ENCODE measurements around the gene SCAF8. TPM values are rescaled to one million over a fixed set of nuclear protein-coding genes. Genes with fewer than 3 reads are reported as not detected.
"Not testable (repeated sequence)": the region's sequence is repeated elsewhere in the genome, so short reads cannot be mapped to it uniquely, and the experiment has no call there.

Gene SCAF8
- total RNA-seq, 5 donors from 2014 or later (not counting 1 experiment from before 2014, with no cell fraction given), result 53.1 to 61.1 (median 55.2) TPM

DNA sequence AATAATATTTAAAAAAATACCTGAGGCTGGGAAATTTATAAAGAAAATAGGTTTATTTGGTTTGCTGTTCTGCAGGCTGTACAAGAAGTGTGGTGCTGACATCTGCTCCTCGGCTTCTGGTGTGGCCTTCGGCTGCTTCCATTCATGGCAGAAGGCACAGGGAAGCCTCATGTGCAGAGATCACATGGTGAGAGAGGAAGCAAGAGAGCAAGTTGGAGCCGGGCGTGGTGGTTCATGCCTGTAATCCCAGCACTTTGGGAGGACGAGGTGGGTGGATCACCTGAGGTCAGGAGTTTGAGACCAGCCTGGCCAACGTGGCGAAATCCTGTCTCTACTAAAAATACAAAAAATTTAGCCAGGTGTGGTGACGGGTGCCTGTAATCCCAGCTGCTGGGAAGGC is 16.9 kb upstream of the SCAF8 start:
- H3K4me3 ChIP-seq (ENCODE audit: control insufficient read depth in 1 of 2, extremely low read depth in 1 of 2, low read length in 1 of 2); H3K27ac ChIP-seq (ENCODE audit: low read length); H3K27ac Mint-ChIP-seq; H3K36me3 Mint-ChIP-seq; H3K27me3 ChIP-seq (replicated peaks in 1 of 2; ENCODE audit: control insufficient read depth in 2 of 2, extremely low read depth in 1 of 2, insufficient read depth in 2 of 2, low read length in 1 of 2); ATAC-seq (replicated peaks in 1 of 4); H3K4me1 Mint-ChIP-seq; H3K36me3 ChIP-seq (ENCODE audit: control insufficient read depth in 2 of 2, extremely low read depth in 1 of 2, insufficient read depth in 1 of 2, low read length in 1 of 2); POLR2A ChIA-PET; H3K9me3 ChIP-seq; DNase-seq; H3K4me1 ChIP-seq (ENCODE audit: control insufficient read depth in 1 of 2, extremely low read depth in 1 of 2, insufficient read depth in 2 of 2, low read length in 2 of 2); H3K27me3 Mint-ChIP-seq; H3K4me3 Mint-ChIP-seq: not testable (repeated sequence)
- CTCF ChIA-PET, result interaction anchor here in 1 of 2 donors (0.5 kb wide), 1 partner anchor 86 kb away, joined by 4 read pairs; no protein-coding TSS in a partner anchor
- WGBS (ENCODE audit: insufficient coverage), result 98% methylated on average over 3 of the region's 8 CpGs
- peaks cover 4 to 10% (median 4%) of the 10 kb centered on the region in 3 donors for H3K9me3 Mint-ChIP-seq

DNA sequence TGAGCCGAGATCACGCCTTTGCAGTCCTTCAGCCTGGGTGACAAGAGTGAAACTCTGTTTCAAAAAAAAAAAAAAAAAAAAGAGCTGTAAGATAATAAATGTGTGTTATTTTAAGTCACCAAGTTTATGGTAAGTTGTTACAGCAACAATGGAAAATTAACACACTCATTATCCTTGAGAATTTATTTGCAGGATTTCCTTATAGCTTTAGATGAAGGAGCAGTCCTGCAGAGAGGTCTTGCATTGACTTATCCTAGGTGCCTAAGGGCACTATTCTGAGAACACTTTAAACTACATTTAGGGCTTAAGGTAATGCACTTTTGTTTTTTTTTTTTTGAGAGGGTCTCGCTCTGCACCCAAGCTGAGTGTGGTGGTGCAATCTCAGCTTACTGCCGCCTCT is 13.8 kb upstream of the SCAF8 start:
- DNase-seq (no peak), ATAC-seq (replicated peaks in 1 of 4) (no peak)
- POLR2A ChIA-PET, result no interaction called here
- Histone ChIP-seq H3K27ac (ENCODE audit: low read length) (no peak overlapping the region), H3K27me3 (replicated peaks in 1 of 2; ENCODE audit: control insufficient read depth in 2 of 2, extremely low read depth in 1 of 2, insufficient read depth in 2 of 2, low read length in 1 of 2) (peaks cover 0 to 12% of the 10 kb centered on the region in 2 experiments), H3K36me3 (ENCODE audit: control insufficient read depth in 2 of 2, extremely low read depth in 1 of 2, insufficient read depth in 1 of 2, low read length in 1 of 2) (no peaks in the 10 kb centered on the region), H3K9me3 (no peaks in the 10 kb centered on the region), H3K4me3 (ENCODE audit: control insufficient read depth in 1 of 2, extremely low read depth in 1 of 2, low read length in 1 of 2) (no peak overlapping the region), H3K4me1 (ENCODE audit: control insufficient read depth in 1 of 2, extremely low read depth in 1 of 2, insufficient read depth in 2 of 2, low read length in 2 of 2) (no peaks in the 10 kb centered on the region)
- no peak overlapping the region for H3K4me3 Mint-ChIP-seq
- H3K9me3 Mint-ChIP-seq, result peaks cover 4 to 10% (median 4%) of the 10 kb centered on the region in 3 donors
- peaks cover 5 to 10% of the 10 kb centered on the region in 2 donors for H3K27me3 Mint-ChIP-seq
- CTCF ChIA-PET, result interaction anchor here in 1 of 2 donors (0.6 kb wide), 2 partner anchors 11 to 88 kb away, joined by 3 to 4 read pairs; no protein-coding TSS in a partner anchor
- WGBS (ENCODE audit: insufficient coverage), result no CpG with 5 or more reads among the region's 4 CpGs
- H3K4me1 Mint-ChIP-seq, result no peaks in the 10 kb centered on the region
- H3K27ac Mint-ChIP-seq, result no peak overlapping the region
- H3K36me3 Mint-ChIP-seq, result peaks cover 3% of the 10 kb centered on the region

GRCh38 chr6:154719854-154720253 is 13.4 kb upstream of the SCAF8 start:
- H3K4me1 ChIP-seq (ENCODE audit: control insufficient read depth in 1 of 2, extremely low read depth in 1 of 2, insufficient read depth in 2 of 2, low read length in 2 of 2), result no peaks in the 10 kb centered on the region
- H3K4me3 ChIP-seq (ENCODE audit: control insufficient read depth in 1 of 2, extremely low read depth in 1 of 2, low read length in 1 of 2), result no peak overlapping the region
- H3K27ac ChIP-seq (ENCODE audit: low read length), result no peak overlapping the region
- H3K36me3 ChIP-seq (ENCODE audit: control insufficient read depth in 2 of 2, extremely low read depth in 1 of 2, insufficient read depth in 1 of 2, low read length in 1 of 2), result no peaks in the 10 kb centered on the region
- Mint-ChIP-seq H3K36me3 (peaks cover 3% of the 10 kb centered on the region), H3K27ac (no peak overlapping the region), H3K27me3 (peaks cover 7 to 10% of the 10 kb centered on the region in 2 donors), H3K4me3 (no peak overlapping the region), H3K9me3 (peaks cover 4 to 10% (median 4%) of the 10 kb centered on the region in 3 donors), H3K4me1 (no peaks in the 10 kb centered on the region)
- DNase-seq (no peak), ATAC-seq (replicated peaks in 1 of 4) (no peak)
- ChIA-PET POLR2A (no interaction called here), CTCF (interaction anchor here in 1 of 2 donors (0.6 kb wide), 2 partner anchors 11 to 88 kb away, joined by 3 to 4 read pairs; no protein-coding TSS in a partner anchor)
- H3K27me3 ChIP-seq (replicated peaks in 1 of 2; ENCODE audit: control insufficient read depth in 2 of 2, extremely low read depth in 1 of 2, insufficient read depth in 2 of 2, low read length in 1 of 2), result peaks cover 0 to 12% of the 10 kb centered on the region in 2 experiments
- no CpG with 5 or more reads among the region's 1 CpG for WGBS (ENCODE audit: insufficient coverage)
- H3K9me3 ChIP-seq, result no peaks in the 10 kb centered on the region

DNA sequence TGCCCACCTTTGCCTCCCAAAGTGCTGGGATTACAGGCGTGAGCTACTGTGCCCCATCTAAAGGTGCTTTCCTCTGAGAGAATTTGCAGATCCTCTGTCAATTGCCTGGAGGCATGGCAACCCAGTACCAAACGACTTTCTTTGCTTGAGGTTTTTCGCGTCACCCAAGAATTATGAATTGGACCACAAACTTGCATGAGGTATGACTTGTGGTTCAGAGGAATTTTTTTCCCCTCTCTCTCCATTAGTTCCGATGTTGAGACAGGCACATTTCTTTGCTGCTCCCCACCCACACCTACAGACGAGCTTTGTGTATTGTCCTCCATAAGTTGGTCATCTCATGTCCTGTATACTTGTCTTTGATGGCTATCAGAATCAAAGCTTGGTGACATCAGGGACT is 11.8 kb upstream of the SCAF8 start:
- Histone ChIP-seq H3K27me3 (replicated peaks in 1 of 2; ENCODE audit: control insufficient read depth in 2 of 2, extremely low read depth in 1 of 2, insufficient read depth in 2 of 2, low read length in 1 of 2) (peaks cover 0 to 12% of the 10 kb centered on the region in 2 experiments), H3K27ac (ENCODE audit: low read length) (no peak overlapping the region), H3K9me3 (no peaks in the 10 kb centered on the region), H3K4me1 (ENCODE audit: control insufficient read depth in 1 of 2, extremely low read depth in 1 of 2, insufficient read depth in 2 of 2, low read length in 2 of 2) (no peaks in the 10 kb centered on the region), H3K4me3 (ENCODE audit: control insufficient read depth in 1 of 2, extremely low read depth in 1 of 2, low read length in 1 of 2) (no peak overlapping the region), H3K36me3 (ENCODE audit: control insufficient read depth in 2 of 2, extremely low read depth in 1 of 2, insufficient read depth in 1 of 2, low read length in 1 of 2) (no peaks in the 10 kb centered on the region)
- ATAC-seq (replicated peaks in 1 of 4) (no peak), DNase-seq (no peak)
- CTCF ChIA-PET, result interaction anchor here (0.6 to 1.4 kb wide), 2 partner anchors 48 kb away, joined by 4 to 7 read pairs; no protein-coding TSS in a partner anchor
- POLR2A ChIA-PET, result no interaction called here
- Mint-ChIP-seq H3K4me1 (no peaks in the 10 kb centered on the region), H3K27me3 (peaks cover 7 to 10% of the 10 kb centered on the region in 2 donors), H3K4me3 (no peak overlapping the region), H3K9me3 (peaks cover 4 to 10% (median 4%) of the 10 kb centered on the region in 3 donors), H3K36me3 (peaks cover 3% of the 10 kb centered on the region), H3K27ac (no peak overlapping the region)
- WGBS (ENCODE audit: insufficient coverage), result 33% methylated on average over 1 of the region's 6 CpGs

GRCh38 chr6:154726887-154727286 is 6.3 kb upstream of the SCAF8 start:
- peaks cover 0 to 5% of the 10 kb centered on the region in 2 experiments for H3K27me3 ChIP-seq (replicated peaks in 1 of 2; ENCODE audit: control insufficient read depth in 2 of 2, extremely low read depth in 1 of 2, insufficient read depth in 2 of 2, low read length in 1 of 2)
- no peak overlapping the region for H3K27ac ChIP-seq (ENCODE audit: low read length)
- CTCF ChIA-PET, result no interaction called here
- Mint-ChIP-seq H3K36me3 (no peaks in the 10 kb centered on the region), H3K27me3 (peaks cover 5 to 7% of the 10 kb centered on the region in 2 donors), H3K27ac (no peak overlapping the region), H3K4me1 (peaks cover 0 to 3% (median 3%) of the 10 kb centered on the region in 3 donors), H3K9me3 (no peaks in the 10 kb centered on the region), H3K4me3 (no peak overlapping the region)
- H3K36me3 ChIP-seq (ENCODE audit: control insufficient read depth in 2 of 2, extremely low read depth in 1 of 2, insufficient read depth in 1 of 2, low read length in 1 of 2), result peaks cover 0 to 4% of the 10 kb centered on the region in 2 donors
- no CpG with 5 or more reads among the region's 1 CpG for WGBS (ENCODE audit: insufficient coverage)
- no peak overlapping the region for H3K4me3 ChIP-seq (ENCODE audit: control insufficient read depth in 1 of 2, extremely low read depth in 1 of 2, low read length in 1 of 2)
- POLR2A ChIA-PET, result no interaction called here
- no peak for ATAC-seq (replicated peaks in 1 of 4)
- DNase-seq, result no peak
- H3K9me3 ChIP-seq, result no peaks in the 10 kb centered on the region
- no peaks in the 10 kb centered on the region for H3K4me1 ChIP-seq (ENCODE audit: control insufficient read depth in 1 of 2, extremely low read depth in 1 of 2, insufficient read depth in 2 of 2, low read length in 2 of 2)

DNA sequence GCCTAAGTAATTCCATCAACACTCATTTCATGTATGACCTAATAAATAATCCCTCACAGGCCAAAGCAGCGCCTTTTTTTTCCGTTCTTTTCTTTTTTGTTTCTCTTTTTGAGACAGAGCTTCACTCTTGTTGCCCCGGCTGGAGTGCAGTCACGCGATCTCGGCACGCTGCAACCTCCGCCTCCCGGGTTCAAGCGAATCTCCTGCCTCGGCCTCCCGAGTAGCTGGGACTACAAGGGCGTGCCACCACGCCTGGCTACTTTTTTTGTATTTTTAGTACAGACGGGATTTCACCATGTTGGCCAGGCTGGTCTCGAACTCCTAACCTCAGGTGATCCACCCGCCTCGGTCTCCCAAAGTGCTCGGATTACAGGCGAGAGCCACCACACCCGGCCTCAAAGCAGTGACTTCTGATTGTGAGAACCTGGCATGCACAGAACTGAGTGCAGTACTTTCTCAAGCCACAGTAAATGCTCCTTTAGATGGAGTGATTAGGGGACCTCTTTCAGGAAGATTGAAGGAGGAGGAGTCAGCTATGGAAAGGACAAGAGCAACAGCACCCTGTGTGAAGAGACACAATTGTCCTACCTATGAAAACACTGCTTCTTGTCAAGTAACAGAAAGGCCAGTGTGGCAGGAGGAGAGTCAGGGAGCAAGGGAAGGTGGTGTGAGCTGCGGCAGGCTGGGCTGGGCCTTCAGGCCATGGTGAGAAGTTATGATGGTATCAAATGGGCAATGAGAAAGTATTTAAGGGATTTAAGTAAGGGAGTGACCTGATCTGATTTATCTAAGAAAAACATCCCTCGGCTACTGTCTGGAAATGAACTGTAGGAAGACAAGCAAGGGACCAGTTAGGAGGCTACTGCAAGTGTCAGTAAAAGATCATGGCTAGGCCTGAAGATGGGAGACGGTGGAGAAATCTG is 1.7 kb upstream of the SCAF8 start:
- DNase-seq (no peak), ATAC-seq (replicated peaks in 1 of 4) (no peak)
- H3K27me3 Mint-ChIP-seq, result no peaks in the 10 kb centered on the region
- H3K9me3 Mint-ChIP-seq, result no peaks in the 10 kb centered on the region
- H3K36me3 ChIP-seq (ENCODE audit: control insufficient read depth in 2 of 2, extremely low read depth in 1 of 2, insufficient read depth in 1 of 2, low read length in 1 of 2), result peaks cover 0 to 4% of the 10 kb centered on the region in 2 donors
- 99% methylated on average over 23 of the region's 24 CpGs for WGBS (ENCODE audit: insufficient coverage)
- no peak overlapping the region for H3K27ac ChIP-seq (ENCODE audit: low read length)
- peaks cover 21 to 30% (median 29%) of the 10 kb centered on the region in 3 donors for H3K4me1 Mint-ChIP-seq
- peaks cover 12 to 26% of the 10 kb centered on the region in 2 experiments for H3K4me1 ChIP-seq (ENCODE audit: control insufficient read depth in 1 of 2, extremely low read depth in 1 of 2, insufficient read depth in 2 of 2, low read length in 2 of 2)
- peak overlapping the region; percentile 52 to 85 (median 64) for H3K4me3 Mint-ChIP-seq
- no peaks in the 10 kb centered on the region for H3K9me3 ChIP-seq
- POLR2A ChIA-PET, result interaction anchor here in 1 of 2 donors (0.6 to 0.7 kb wide), 2 partner anchors 47 to 86 kb away, joined by 3 read pairs; no protein-coding TSS in a partner anchor
- H3K36me3 Mint-ChIP-seq, result peaks cover under 1% of the 10 kb centered on the region
- H3K27ac Mint-ChIP-seq, result peak overlapping the region in 1 of 2 donors; percentile 45
- no peaks in the 10 kb centered on the region for H3K27me3 ChIP-seq (replicated peaks in 1 of 2; ENCODE audit: control insufficient read depth in 2 of 2, extremely low read depth in 1 of 2, insufficient read depth in 2 of 2, low read length in 1 of 2)
- no peak overlapping the region for H3K4me3 ChIP-seq (ENCODE audit: control insufficient read depth in 1 of 2, extremely low read depth in 1 of 2, low read length in 1 of 2)
- CTCF ChIA-PET, result interaction anchor here (0.6 to 1.1 kb wide), 3 partner anchors 16 to 313 kb away, joined by 3 to 4 read pairs (median 3); no protein-coding TSS in a partner anchor
